ENCODE data around the gene PEAK1. TPM values are rescaled to one million over a fixed set of nuclear protein-coding genes. Genes with fewer than 3 reads are reported as not detected.

The PEAK1 gene
- total and polyA plus RNA-seq, 4 donors = 8.6 to 147 (median 40.2) TPM

DNA sequence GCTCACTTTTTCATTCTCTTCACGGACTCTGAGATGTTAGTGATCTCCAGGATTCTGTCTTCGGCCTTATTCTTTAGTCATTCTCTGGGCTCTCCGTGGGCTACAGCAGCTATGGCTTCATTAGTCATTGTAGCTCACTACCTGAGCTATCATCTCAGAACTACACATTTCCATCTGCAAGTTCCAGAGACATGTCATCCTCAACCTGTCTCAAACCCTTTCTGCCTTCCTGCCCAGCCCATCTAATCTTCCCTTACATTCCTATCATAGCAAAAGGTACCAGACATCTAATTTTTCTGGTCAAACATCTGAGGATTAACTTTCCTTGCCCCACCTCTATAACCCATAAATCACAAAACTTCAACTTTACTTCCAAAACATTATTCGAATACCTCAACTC lies 362.2 kb downstream of the PEAK1 start:
- H3K4me3 ChIP-seq = no peak overlapping the region
- peaks cover 2 to 21% (median 9%) of the 10 kb centered on the region in 4 donors for H3K36me3 ChIP-seq (ENCODE audit: control insufficient read depth in 4 of 4, insufficient read depth in 4 of 4, low read length in 4 of 4)
- 90 to 94% methylated on average over 4 of the region's 4 CpGs for WGBS, 2 donors
- no peaks in the 10 kb centered on the region for H3K9me3 ChIP-seq (ENCODE audit: control insufficient read depth in 4 of 4, insufficient read depth in 3 of 4, low read length in 3 of 4)
- H3K27ac ChIP-seq (ENCODE audit: low read depth in 1 of 2, low read length in 1 of 2) = no peak overlapping the region
- H3K9ac ChIP-seq (ENCODE audit: insufficient read depth in 1 of 2, low read length in 2 of 2) = no peak overlapping the region
- TF ChIP-seq, protein P1, sequence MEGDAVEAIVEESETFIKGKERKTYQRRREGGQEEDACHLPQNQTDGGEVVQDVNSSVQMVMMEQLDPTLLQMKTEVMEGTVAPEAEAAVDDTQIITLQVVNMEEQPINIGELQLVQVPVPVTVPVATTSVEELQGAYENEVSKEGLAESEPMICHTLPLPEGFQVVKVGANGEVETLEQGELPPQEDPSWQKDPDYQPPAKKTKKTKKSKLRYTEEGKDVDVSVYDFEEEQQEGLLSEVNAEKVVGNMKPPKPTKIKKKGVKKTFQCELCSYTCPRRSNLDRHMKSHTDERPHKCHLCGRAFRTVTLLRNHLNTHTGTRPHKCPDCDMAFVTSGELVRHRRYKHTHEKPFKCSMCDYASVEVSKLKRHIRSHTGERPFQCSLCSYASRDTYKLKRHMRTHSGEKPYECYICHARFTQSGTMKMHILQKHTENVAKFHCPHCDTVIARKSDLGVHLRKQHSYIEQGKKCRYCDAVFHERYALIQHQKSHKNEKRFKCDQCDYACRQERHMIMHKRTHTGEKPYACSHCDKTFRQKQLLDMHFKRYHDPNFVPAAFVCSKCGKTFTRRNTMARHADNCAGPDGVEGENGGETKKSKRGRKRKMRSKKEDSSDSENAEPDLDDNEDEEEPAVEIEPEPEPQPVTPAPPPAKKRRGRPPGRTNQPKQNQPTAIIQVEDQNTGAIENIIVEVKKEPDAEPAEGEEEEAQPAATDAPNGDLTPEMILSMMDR (IDR thresholded peaks at IDR 0.05; ENCODE audit: control extremely low read depth, extremely low read depth) = no peak
- no peaks in the 10 kb centered on the region for H3K27me3 ChIP-seq (ENCODE audit: control insufficient read depth in 3 of 3, insufficient read depth in 3 of 3, low read length in 2 of 3)
- DNase-seq (no peak), ATAC-seq (ENCODE audit: insufficient read depth, low FRiP score) (no peak)
- H3K4me1 ChIP-seq (ENCODE audit: control insufficient read depth in 5 of 5, insufficient read depth in 5 of 5, low read length in 5 of 5) = peaks cover 2 to 45% (median 14%) of the 10 kb centered on the region in 5 donors

GRCh38 chr15:77057072-77057471 lies 362.8 kb downstream of the PEAK1 start:
- 91 to 100% methylated on average over 1 of the region's 1 CpG for WGBS, 2 donors
- TF ChIP-seq, protein P1 (IDR thresholded peaks at IDR 0.05; ENCODE audit: control extremely low read depth, extremely low read depth) = no peak
- H3K4me1 ChIP-seq (ENCODE audit: control insufficient read depth in 5 of 5, insufficient read depth in 5 of 5, low read length in 5 of 5) = peaks cover 2 to 39% (median 14%) of the 10 kb centered on the region in 5 donors
- ATAC-seq (ENCODE audit: insufficient read depth, low FRiP score) = no peak
- H3K9ac ChIP-seq (ENCODE audit: insufficient read depth in 1 of 2, low read length in 2 of 2) = no peak overlapping the region
- no peak overlapping the region for H3K27ac ChIP-seq (ENCODE audit: low read depth in 1 of 2, low read length in 1 of 2)
- no peaks in the 10 kb centered on the region for H3K9me3 ChIP-seq (ENCODE audit: control insufficient read depth in 4 of 4, insufficient read depth in 3 of 4, low read length in 3 of 4)
- no peak for DNase-seq
- H3K27me3 ChIP-seq (ENCODE audit: control insufficient read depth in 3 of 3, insufficient read depth in 3 of 3, low read length in 2 of 3) = no peaks in the 10 kb centered on the region
- H3K36me3 ChIP-seq (ENCODE audit: control insufficient read depth in 4 of 4, insufficient read depth in 4 of 4, low read length in 4 of 4) = peaks cover 5 to 27% (median 14%) of the 10 kb centered on the region in 4 donors
- H3K4me3 ChIP-seq = no peak overlapping the region

DNA sequence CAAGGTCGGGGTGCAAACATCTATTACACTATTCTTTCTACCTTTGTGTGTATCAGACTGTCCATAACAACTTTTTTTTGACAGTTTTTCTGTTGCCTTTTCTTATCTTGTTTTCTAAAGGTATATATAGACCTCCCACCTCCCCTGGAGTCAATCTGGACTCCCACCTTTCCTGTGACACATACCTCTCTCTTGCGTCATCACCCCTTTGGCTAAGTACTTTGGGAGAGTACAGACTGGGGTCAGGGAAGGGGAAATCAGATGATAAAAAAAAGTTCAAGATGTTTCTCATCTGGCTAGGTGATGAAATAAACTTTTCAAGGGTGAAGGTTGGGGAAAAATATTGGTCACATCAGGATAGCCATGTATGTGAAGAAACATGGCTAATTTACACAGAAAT lies 366.2 kb downstream of the PEAK1 start:
- TF ChIP-seq, protein P1 (IDR thresholded peaks at IDR 0.05; ENCODE audit: control extremely low read depth, extremely low read depth) = no peak
- ATAC-seq (ENCODE audit: insufficient read depth, low FRiP score) = no peak
- Histone ChIP-seq H3K36me3 (ENCODE audit: control insufficient read depth in 4 of 4, insufficient read depth in 4 of 4, low read length in 4 of 4) (peaks cover 7 to 48% (median 18%) of the 10 kb centered on the region in 4 donors), H3K27ac (ENCODE audit: low read depth in 1 of 2, low read length in 1 of 2) (no peak overlapping the region), H3K9me3 (ENCODE audit: control insufficient read depth in 4 of 4, insufficient read depth in 3 of 4, low read length in 3 of 4) (no peaks in the 10 kb centered on the region), H3K27me3 (ENCODE audit: control insufficient read depth in 3 of 3, insufficient read depth in 3 of 3, low read length in 2 of 3) (no peaks in the 10 kb centered on the region), H3K9ac (ENCODE audit: insufficient read depth in 1 of 2, low read length in 2 of 2) (no peak overlapping the region), H3K4me1 (ENCODE audit: control insufficient read depth in 5 of 5, insufficient read depth in 5 of 5, low read length in 5 of 5) (peaks cover 0 to 9% (median 6%) of the 10 kb centered on the region in 5 donors), H3K4me3 (no peak overlapping the region)
- DNase-seq = no peak
- WGBS, 2 donors = 87 to 91% methylated on average over 2 of the region's 2 CpGs

GRCh38 chr15:77052556-77052955 lies 367.3 kb downstream of the PEAK1 start:
- ATAC-seq (ENCODE audit: insufficient read depth, low FRiP score) (no peak), DNase-seq (no peak)
- Histone ChIP-seq H3K36me3 (ENCODE audit: control insufficient read depth in 4 of 4, insufficient read depth in 4 of 4, low read length in 4 of 4) (peaks cover 7 to 44% (median 15%) of the 10 kb centered on the region in 4 donors), H3K9ac (ENCODE audit: insufficient read depth in 1 of 2, low read length in 2 of 2) (no peak overlapping the region), H3K4me3 (no peak overlapping the region), H3K27ac (ENCODE audit: low read depth in 1 of 2, low read length in 1 of 2) (no peak overlapping the region), H3K27me3 (ENCODE audit: control insufficient read depth in 3 of 3, insufficient read depth in 3 of 3, low read length in 2 of 3) (no peaks in the 10 kb centered on the region), H3K9me3 (ENCODE audit: control insufficient read depth in 4 of 4, insufficient read depth in 3 of 4, low read length in 3 of 4) (no peaks in the 10 kb centered on the region), H3K4me1 (ENCODE audit: control insufficient read depth in 5 of 5, insufficient read depth in 5 of 5, low read length in 5 of 5) (peaks cover 0 to 8% (median 0%) of the 10 kb centered on the region in 5 donors)
- WGBS, 2 donors = 70 to 84% methylated on average over 2 of the region's 2 CpGs
- TF ChIP-seq, protein P1 (IDR thresholded peaks at IDR 0.05; ENCODE audit: control extremely low read depth, extremely low read depth) = no peak

Data from lung (tissue), 12 donors.